HG02870 (cell line): ENCODE measurements around the gene LRRN4CL.

Experiments
- ATAC-seq: cut with Tn5 transposase; IDR thresholded peaks from one replicate; pipeline ENCODE4 v1.9.1; 2021; ENCODE audit warnings: mild to moderate bottlenecking, moderate library complexity; ENCODE audit not compliant: unreplicated experiment

LRRN4CL gene

GRCh38 chr11:62648185-62648966 is 41.0 kb downstream of the LRRN4CL start:
- ATAC-seq: no peak

- no peak for ATAC-seq
Observed at GRCh38 chr11:62647609-62648005, 41.7 kb downstream of the LRRN4CL start.

- ATAC-seq: no peak
Observed at GRCh38 chr11:62646825-62647608, 42.3 kb downstream of the LRRN4CL start.

- peak; percentile 90 for ATAC-seq
Observed at GRCh38 chr11:62645946-62646824, 43.1 kb downstream of the LRRN4CL start, which contains the start of gene GANAB. Gene GANAB (minus strand): TSS chr11:62646613. CDS start chr11:62646599, 14 bp downstream.

GRCh38 chr11:62645671-62645945 is 43.7 kb downstream of the LRRN4CL start:
- ATAC-seq: no peak

- ATAC-seq: no peak
Observed at GRCh38 chr11:62644220-62644619, 45.1 kb downstream of the LRRN4CL start.
